Left ventricle myocardium inferior (tissue), 1 donor: Measurements from ENCODE around the gene RIT2. TPM values are rescaled to one million over a fixed set of nuclear protein-coding genes. Genes with fewer than 3 reads are reported as not detected.

Experiments used
- DNase-seq: peaks from one replicate; pipeline ENCODE4 v3.0.0-alpha.2; 2020
- H3K27ac ChIP-seq: fragments of 200-600 bp; replicated peaks from 2 replicates; pipeline ENCODE4 v1.8.0; 2021
- H3K27me3 ChIP-seq: fragments of 200-600 bp; 2 replicates; pipeline ENCODE4 v1.8.0; 2021; ENCODE audit warnings: low read depth
- H3K36me3 ChIP-seq: fragments of 200-600 bp; 2 replicates; pipeline ENCODE4 v1.8.0; 2021
- H3K4me1 ChIP-seq: fragments of 200-600 bp; 2 replicates; pipeline ENCODE4 v1.8.0; 2021
- H3K4me3 ChIP-seq: fragments of 200-600 bp; 2 replicates; pipeline ENCODE4 v1.8.0; 2021; ENCODE audit warnings: mild to moderate bottlenecking, moderate library complexity
- H3K9me3 ChIP-seq: fragments of 200-600 bp; replicated peaks from 2 replicates; pipeline ENCODE4 v1.8.0; 2021
- intact Hi-C: fragments of 100-400 bp; cut with micrococcal nuclease; formaldehyde crosslinking; loops from one replicate; pipeline ENCODE4 v1.11.0; 2022
- total RNA-seq: library from RNA; stranded (reverse); fragmentation: NEBNext Ultra II Directional; extraction: Animal tissue kit (Norgen Biotek cat#: 25700); gene quantifications from one replicate; pipeline ENCODE4 v1.2.1, GENCODE V29; 2021
- TF ChIP-seq, protein P1 (sequence below): fragments of 200-600 bp; IDR thresholded peaks from 2 replicates; pipeline ENCODE4 v1.8.0; 2021; ENCODE audit warnings: antibody characterized with exemption, mild to moderate bottlenecking, borderline replicate concordance
- donor health status: DM: no; HTN: yes; CAD: no; lungs with severe emphysema.

Gene RIT2
- total RNA-seq, 1 donor from 2014 or later: not detected

DNA sequence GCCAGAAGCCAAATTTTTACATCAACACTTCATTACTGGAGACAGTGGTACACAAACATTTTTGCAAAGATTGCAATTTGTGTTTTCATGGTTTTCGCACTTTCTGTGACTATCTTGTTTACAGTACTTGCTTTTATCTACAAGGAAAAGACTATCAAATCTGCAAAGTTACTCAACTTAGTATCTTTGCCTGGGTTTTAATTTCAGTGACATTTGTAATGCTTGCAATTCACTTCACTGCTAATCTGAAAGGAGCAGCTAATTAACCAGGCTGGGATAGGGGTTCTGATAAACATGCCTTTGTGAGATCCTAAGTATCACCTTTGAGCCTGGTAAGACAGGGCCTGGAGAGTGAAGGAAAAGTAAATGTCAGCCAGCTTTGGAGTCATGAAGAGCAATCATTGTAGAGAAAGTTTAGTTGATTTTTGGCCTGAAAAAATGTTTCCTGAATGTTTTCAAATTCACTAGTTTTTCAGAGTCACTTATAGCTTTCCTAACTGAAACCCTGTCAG is 194.2 kb downstream of the RIT2 start:
- intact Hi-C loops: no loop called here
- TF ChIP-seq, protein P1, sequence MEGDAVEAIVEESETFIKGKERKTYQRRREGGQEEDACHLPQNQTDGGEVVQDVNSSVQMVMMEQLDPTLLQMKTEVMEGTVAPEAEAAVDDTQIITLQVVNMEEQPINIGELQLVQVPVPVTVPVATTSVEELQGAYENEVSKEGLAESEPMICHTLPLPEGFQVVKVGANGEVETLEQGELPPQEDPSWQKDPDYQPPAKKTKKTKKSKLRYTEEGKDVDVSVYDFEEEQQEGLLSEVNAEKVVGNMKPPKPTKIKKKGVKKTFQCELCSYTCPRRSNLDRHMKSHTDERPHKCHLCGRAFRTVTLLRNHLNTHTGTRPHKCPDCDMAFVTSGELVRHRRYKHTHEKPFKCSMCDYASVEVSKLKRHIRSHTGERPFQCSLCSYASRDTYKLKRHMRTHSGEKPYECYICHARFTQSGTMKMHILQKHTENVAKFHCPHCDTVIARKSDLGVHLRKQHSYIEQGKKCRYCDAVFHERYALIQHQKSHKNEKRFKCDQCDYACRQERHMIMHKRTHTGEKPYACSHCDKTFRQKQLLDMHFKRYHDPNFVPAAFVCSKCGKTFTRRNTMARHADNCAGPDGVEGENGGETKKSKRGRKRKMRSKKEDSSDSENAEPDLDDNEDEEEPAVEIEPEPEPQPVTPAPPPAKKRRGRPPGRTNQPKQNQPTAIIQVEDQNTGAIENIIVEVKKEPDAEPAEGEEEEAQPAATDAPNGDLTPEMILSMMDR: no peak
- H3K4me3 ChIP-seq: no peak overlapping the region
- H3K36me3 ChIP-seq: no peaks in the 10 kb centered on the region
- H3K9me3 ChIP-seq: no peaks in the 10 kb centered on the region
- H3K4me1 ChIP-seq: no peaks in the 10 kb centered on the region
- no peak for DNase-seq
- H3K27me3 ChIP-seq: no peaks in the 10 kb centered on the region
- no peak overlapping the region for H3K27ac ChIP-seq

DNA sequence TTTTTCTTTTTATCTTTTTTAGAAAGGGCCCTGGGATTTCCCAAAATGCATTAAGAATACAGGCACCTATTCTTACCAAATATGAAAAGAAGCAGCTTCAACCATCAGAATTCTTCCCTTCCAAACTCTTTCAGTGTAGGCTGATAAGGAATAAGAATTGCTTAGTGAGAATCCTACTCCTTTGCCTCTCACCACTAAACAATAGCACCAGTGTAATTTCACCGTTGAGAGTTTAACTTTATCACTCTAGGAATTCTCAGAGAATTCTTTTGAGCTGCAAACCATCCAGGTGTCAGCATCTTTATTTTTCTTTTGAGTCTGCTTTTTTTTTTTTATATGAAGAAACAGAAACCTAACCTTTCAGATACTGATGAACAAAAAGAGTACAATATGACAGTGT is 194.9 kb downstream of the RIT2 start:
- intact Hi-C loops: no loop called here
- TF ChIP-seq, protein P1: no peak
- no peaks in the 10 kb centered on the region for H3K27me3 ChIP-seq
- H3K4me3 ChIP-seq: no peak overlapping the region
- no peaks in the 10 kb centered on the region for H3K9me3 ChIP-seq
- H3K27ac ChIP-seq: no peak overlapping the region
- no peaks in the 10 kb centered on the region for H3K4me1 ChIP-seq
- no peak for DNase-seq
- H3K36me3 ChIP-seq: no peaks in the 10 kb centered on the region

DNA sequence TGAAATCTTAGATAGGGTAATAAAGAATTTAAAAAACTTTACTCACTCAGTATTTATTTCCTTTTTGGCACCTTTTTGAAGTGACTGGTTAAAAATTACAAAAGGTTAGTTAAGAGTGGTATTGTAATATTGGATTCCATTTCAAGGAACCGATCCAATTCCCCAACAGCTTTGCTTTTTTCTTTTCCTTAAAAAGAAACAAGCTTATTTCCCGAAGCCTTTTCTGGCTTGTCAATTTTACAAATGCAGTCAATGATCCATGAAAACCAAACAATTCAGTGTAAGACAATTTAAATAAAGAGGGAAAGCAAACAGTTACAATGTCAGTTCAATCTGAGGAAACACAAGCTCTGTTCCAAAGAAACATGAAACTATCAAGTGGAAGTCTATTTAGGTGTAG is 200.2 kb downstream of the RIT2 start:
- DNase-seq: no peak
- H3K36me3 ChIP-seq: no peaks in the 10 kb centered on the region
- no peak overlapping the region for H3K4me3 ChIP-seq
- intact Hi-C loops: no loop called here
- no peaks in the 10 kb centered on the region for H3K4me1 ChIP-seq
- H3K9me3 ChIP-seq: no peaks in the 10 kb centered on the region
- no peak overlapping the region for H3K27ac ChIP-seq
- TF ChIP-seq, protein P1: no peak
- H3K27me3 ChIP-seq: no peaks in the 10 kb centered on the region

DNA sequence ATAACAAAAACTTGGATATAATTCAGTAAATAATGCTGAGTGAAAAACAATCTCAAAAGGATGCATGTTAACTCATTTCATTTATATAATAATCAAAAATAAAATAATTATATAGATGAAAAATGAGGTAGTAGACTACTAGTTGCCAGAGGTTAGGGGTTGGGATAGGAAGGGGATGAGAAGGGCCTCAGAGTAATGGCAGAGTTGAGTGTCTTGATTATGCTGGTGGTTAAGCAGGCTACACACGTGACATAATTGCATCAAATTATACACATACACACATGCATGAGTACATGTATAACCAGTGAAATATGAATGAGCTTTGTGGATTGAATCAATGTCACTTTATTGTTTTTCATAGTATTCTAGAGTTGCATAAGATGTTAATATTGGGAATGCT is 201.0 kb downstream of the RIT2 start:
- Histone ChIP-seq H3K9me3 (no peaks in the 10 kb centered on the region), H3K27ac (no peak overlapping the region), H3K36me3 (no peaks in the 10 kb centered on the region), H3K4me1 (no peaks in the 10 kb centered on the region), H3K4me3 (no peak overlapping the region), H3K27me3 (no peaks in the 10 kb centered on the region)
- intact Hi-C loops: no loop called here
- TF ChIP-seq, protein P1: no peak
- DNase-seq: no peak

DNA sequence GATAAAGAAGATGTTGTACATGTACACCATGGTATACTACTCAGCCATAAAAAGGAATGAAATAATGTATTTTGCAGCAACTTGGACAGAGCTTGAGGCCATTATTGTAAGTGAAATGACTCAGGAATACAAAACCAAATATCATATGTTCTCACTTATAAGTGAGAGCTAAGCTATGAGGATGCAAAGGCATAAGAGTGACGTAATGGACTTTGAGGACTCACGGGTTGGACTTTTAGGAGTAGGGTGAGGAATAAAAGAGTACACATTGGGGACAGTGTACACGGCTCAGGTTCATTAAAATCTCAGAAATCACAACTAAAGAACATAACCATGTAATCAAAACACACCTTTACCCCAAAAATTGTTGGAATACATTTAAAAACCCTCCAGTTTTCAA is 206.4 kb downstream of the RIT2 start:
- H3K36me3 ChIP-seq: no peaks in the 10 kb centered on the region
- H3K4me1 ChIP-seq: no peaks in the 10 kb centered on the region
- intact Hi-C loops: no loop called here
- no peak overlapping the region for H3K27ac ChIP-seq
- TF ChIP-seq, protein P1: no peak
- no peak overlapping the region for H3K4me3 ChIP-seq
- no peaks in the 10 kb centered on the region for H3K9me3 ChIP-seq
- no peaks in the 10 kb centered on the region for H3K27me3 ChIP-seq
- DNase-seq: no peak

DNA sequence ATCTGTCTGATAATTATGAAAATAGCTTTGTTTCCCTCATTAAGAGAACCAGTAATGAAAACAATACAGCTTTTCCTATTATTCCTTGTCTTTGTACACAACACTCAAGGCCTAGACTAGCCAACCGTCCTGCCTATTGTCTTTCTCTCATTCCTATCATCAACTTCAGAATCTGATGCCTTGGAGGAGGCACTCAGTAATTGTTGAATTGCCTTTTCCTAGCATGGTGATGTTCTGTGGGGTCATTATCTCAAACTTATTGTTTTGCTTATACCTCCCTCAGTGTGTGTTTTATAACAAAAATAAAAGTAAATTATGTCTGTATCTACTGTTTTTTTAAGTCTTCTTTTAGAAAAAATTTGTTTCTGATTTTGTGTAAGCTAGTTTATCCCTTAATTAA is 208.7 kb downstream of the RIT2 start:
- Histone ChIP-seq H3K27ac (no peak overlapping the region), H3K36me3 (no peaks in the 10 kb centered on the region), H3K9me3 (no peaks in the 10 kb centered on the region), H3K4me1 (no peaks in the 10 kb centered on the region), H3K4me3 (no peak overlapping the region), H3K27me3 (no peaks in the 10 kb centered on the region)
- intact Hi-C loops: no loop called here
- DNase-seq: no peak
- TF ChIP-seq, protein P1: no peak
